ENCODE measurements around the gene FAM98B.

GRCh38 chr15:38503496-38503895 is 49.6 kb downstream of the FAM98B start:
- TF ChIP-seq CBX5 (IDR thresholded peaks at IDR 0.05; ENCODE audit: low read depth) = no peak
- no peak for TF ChIP-seq ZBTB11 (CRISPR knock-in tag; IDR thresholded peaks at IDR 0.05)
- TF ChIP-seq CHD1 (IDR thresholded peaks at IDR 0.05; ENCODE audit: low read depth, low read length) = no peak
- TF ChIP-seq REST (IDR thresholded peaks at IDR 0.05; ENCODE audit: low read depth, low read length) = no peak
- TF ChIP-seq NKRF (conservative IDR thresholded peaks at IDR 0.05) = no peak
- TF ChIP-seq EZH2 (IDR thresholded peaks at IDR 0.05; ENCODE audit: borderline replicate concordance, control insufficient read depth, low read depth, low read length) = no peak
- TF ChIP-seq CTCF (IDR thresholded peaks at IDR 0.05 in 2 of 3, conservative IDR thresholded peaks at IDR 0.05 in 1 of 3; ENCODE audit: control insufficient read depth in 2 of 3, extremely low read depth in 1 of 3, insufficient read depth in 1 of 3, low read depth in 3 of 3, low read length in 3 of 3) = no peak

All from GM12878 (cell line).